Colonic mucosa (tissue), 4 donors: ENCODE results near the gene RNF113B. TPM values are rescaled to one million over a fixed set of nuclear protein-coding genes. Genes with fewer than 3 reads are reported as not detected.

ENCODE experiments used
- DNase-seq: peaks from one replicate; pipeline ENCODE4 v3.0.0-alpha.2; 2020
- H3K27ac ChIP-seq: fragments of 200-600 bp; one replicate; pipeline ENCODE4 v1.8.0; 2021
- H3K27me3 ChIP-seq: fragments of 200-600 bp; one replicate; pipeline ENCODE4 v1.8.0; 2021
- H3K36me3 ChIP-seq: fragments of 200-600 bp; one replicate; pipeline ENCODE4 v1.8.0; 2021
- H3K4me1 ChIP-seq: fragments of 200-600 bp; one replicate; pipeline ENCODE4 v1.8.0; 2021; ENCODE audit warnings: mild to moderate bottlenecking
- H3K4me3 ChIP-seq: fragments of 200-600 bp; one replicate; pipeline ENCODE4 v1.8.0; 2021
- H3K9ac ChIP-seq, 2 donors: one replicate each; pipeline ENCODE4 v1.7.0; 2013; ENCODE audit warnings: control low read depth in 2 of 2, low read depth in 2 of 2, low read length in 2 of 2
- H3K9me3 ChIP-seq: fragments of 200-600 bp; one replicate; pipeline ENCODE4 v1.8.0; 2021
- intact Hi-C: fragments of 100-400 bp; cut with DNase I; formaldehyde crosslinking; loops from one replicate; pipeline ENCODE4 v1.14.1; 2022
- total RNA-seq, 2 donors: library from RNA; stranded (reverse); fragmentation: NEBNext Ultra II Directional in 1 of 2; extraction: Animal tissue kit (Norgen Biotek cat#: 25700) in 1 of 2; gene quantifications; one replicate each; pipeline ENCODE4 v1.2.1, GENCODE V29; 2021
- TF ChIP-seq, protein P1 (sequence below): fragments of 200-600 bp; IDR thresholded peaks from one replicate; pipeline ENCODE4 v1.8.0; 2022; ENCODE audit warnings: antibody characterized with exemption, mild to moderate bottlenecking
- donor health status: healthy.
- donor health status: DM: no; HTN: no; CAD: no.
- donor health status: DM: no; HTN: no; CAD: no.

The RNF113B gene
- total RNA-seq, 2 donors from 2014 or later: not detected

DNA sequence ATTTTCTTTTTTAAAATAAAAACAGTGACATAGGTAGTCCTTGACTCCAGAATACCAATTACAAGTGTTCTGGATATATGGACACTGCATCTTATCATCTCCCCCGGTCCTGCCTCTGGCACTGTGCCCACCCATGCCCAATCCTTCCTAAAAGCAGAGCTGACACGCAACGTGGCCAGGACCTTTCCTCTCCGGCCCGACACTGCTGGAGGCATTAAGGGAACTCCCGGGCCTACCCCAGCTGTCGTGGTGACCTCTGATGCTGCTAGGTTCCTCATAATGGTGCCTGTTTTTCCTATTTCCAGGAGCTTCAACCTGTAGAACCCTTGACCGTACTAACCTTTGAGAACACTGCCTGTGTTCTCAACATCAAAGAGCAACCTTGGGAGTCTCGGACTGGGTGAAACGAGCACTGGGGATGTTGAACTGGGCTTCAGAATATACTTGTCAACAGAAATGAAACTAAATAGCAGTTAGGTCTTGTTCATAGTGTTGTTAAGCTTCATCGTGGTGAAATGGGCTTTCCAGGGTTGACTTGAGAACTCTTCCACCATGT lies 13.9 kb upstream of the RNF113B start:
- TF ChIP-seq, protein P1, sequence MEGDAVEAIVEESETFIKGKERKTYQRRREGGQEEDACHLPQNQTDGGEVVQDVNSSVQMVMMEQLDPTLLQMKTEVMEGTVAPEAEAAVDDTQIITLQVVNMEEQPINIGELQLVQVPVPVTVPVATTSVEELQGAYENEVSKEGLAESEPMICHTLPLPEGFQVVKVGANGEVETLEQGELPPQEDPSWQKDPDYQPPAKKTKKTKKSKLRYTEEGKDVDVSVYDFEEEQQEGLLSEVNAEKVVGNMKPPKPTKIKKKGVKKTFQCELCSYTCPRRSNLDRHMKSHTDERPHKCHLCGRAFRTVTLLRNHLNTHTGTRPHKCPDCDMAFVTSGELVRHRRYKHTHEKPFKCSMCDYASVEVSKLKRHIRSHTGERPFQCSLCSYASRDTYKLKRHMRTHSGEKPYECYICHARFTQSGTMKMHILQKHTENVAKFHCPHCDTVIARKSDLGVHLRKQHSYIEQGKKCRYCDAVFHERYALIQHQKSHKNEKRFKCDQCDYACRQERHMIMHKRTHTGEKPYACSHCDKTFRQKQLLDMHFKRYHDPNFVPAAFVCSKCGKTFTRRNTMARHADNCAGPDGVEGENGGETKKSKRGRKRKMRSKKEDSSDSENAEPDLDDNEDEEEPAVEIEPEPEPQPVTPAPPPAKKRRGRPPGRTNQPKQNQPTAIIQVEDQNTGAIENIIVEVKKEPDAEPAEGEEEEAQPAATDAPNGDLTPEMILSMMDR: no peak
- Histone ChIP-seq H3K27me3 (no peaks in the 10 kb centered on the region), H3K36me3 (no peaks in the 10 kb centered on the region), H3K9ac (no peak overlapping the region), H3K4me1 (no peaks in the 10 kb centered on the region), H3K27ac (no peak overlapping the region), H3K4me3 (no peak overlapping the region), H3K9me3 (no peaks in the 10 kb centered on the region)
- intact Hi-C loops: no loop called here
- no peak for DNase-seq

DNA sequence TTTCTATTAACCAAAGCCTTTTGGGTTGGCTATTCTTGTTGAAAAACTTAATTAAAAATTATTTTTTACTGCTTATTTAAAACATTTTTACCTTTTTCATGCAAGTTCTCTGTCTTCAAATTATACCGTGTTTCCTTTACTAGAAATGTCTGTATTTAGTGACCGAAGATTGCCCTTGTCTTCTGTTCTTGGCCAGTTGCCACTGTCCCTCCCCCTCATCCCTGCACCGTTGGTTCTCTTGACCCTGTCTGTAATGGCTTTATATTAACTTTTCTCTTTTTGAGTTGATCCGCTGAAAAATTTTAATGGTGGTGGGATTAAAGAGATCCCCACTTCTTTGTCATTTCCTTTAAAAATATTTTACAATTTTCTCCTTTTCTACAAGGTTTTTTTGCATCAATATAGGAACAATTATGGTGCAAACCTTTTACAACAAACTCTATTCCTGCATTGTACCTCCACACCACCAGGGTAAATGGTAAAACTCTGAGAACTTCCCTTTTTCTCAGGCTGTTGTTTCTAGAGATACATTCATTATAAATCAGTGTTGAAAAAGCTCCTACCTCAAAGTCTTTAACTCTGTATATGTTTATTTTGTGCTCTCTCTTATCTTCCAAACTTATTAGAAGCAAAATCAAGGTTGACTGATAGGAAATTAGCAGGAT lies 12.9 kb upstream of the RNF113B start:
- DNase-seq: no peak
- TF ChIP-seq, protein P1: no peak
- no peaks in the 10 kb centered on the region for H3K36me3 ChIP-seq
- intact Hi-C loops: no loop called here
- no peak overlapping the region for H3K9ac ChIP-seq
- H3K27ac ChIP-seq: no peak overlapping the region
- H3K4me3 ChIP-seq: no peak overlapping the region
- H3K9me3 ChIP-seq: no peaks in the 10 kb centered on the region
- H3K27me3 ChIP-seq: no peaks in the 10 kb centered on the region
- no peaks in the 10 kb centered on the region for H3K4me1 ChIP-seq

DNA sequence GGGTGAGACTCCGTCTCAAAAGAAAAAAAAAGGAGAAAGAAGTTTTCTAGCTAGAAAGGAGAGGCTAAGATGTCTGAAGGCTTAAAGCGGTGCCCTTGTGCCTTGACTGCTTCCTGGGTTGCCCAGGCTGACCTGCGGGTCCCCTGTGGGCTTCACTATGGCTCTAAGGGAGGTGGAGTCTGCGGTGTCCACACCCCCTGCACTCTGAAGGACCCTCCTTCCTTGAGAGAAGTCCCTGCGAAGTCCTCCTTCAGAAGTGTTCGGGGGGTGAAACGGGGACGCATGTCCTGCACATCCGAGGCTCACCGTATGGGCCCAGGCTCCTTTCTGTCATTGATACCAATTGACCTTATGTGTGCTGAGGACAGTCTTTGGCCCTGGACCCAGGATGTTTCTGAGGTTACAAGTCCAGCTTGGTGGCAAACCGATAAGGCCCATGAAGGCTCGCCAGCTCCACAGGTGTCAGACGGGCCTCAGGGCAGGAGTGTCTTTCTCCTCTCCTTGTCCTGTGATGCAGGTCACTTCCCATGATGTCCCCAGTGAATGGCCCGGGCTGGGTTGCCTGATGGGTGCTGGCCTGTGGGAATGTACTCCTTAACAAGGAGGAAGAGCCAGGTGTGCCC lies 11.6 kb upstream of the RNF113B start:
- Histone ChIP-seq H3K4me1 (no peaks in the 10 kb centered on the region), H3K36me3 (no peaks in the 10 kb centered on the region), H3K9me3 (no peaks in the 10 kb centered on the region), H3K4me3 (no peak overlapping the region), H3K27ac (no peak overlapping the region), H3K9ac (no peak overlapping the region), H3K27me3 (no peaks in the 10 kb centered on the region)
- TF ChIP-seq, protein P1: no peak
- intact Hi-C loops: no loop called here
- no peak for DNase-seq

DNA sequence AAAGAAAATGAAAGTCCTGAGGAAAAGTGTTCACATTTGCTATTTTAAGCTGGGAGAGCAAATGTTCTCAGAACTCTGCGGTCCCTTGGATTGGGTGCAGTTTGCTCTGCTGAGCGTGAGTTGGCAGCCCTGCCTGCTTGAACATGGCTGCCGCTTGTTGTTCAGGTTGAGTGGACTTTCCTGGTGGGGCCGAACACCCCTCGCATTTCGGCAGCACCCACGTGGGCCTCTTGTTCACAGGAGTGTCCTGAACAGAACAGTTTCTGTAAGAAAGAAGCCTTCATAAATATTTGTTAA lies 10.8 kb upstream of the RNF113B start:
- no peak for DNase-seq
- Histone ChIP-seq H3K4me3 (no peak overlapping the region), H3K9ac (no peak overlapping the region), H3K9me3 (no peaks in the 10 kb centered on the region), H3K27ac (no peak overlapping the region), H3K4me1 (no peaks in the 10 kb centered on the region), H3K27me3 (no peaks in the 10 kb centered on the region), H3K36me3 (no peaks in the 10 kb centered on the region)
- intact Hi-C loops: no loop called here
- TF ChIP-seq, protein P1: no peak

DNA sequence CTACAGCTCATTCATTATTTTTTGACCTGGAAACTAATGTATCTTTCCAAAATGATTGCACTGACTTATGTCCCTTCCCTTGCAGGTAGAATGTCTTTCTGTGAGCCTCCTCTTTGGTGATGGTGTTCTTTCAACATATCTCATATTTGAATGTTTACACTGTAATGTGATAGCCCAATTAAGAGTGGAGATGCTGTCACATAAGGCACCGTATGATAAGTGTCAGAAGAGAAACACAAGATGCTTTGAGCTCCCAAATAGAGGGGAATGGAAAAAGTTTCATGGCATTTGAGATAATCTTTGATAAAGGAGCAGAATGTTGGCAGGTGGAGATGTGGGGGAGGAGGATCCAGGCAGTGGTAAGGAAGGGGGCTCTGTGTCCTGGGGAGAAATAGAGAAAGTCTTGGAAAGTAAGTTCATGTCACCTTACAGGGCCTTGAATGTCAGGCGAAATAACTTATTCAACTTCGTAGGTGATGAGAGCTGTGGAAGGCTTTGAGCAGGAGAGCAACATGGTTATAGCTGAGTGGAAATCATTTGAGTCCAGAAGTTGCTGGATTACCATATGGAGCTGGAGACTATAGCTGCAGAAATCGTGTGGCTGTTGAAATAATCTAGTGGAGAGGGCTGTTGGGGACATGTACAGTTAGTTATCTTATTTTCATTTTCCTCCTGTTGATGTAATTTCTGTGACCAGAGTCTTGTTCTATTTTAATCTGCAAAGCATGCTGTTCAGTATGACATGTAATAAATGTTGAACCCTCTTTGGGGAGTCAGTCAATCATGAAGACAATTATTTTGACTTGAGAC lies 10.3 kb upstream of the RNF113B start:
- TF ChIP-seq, protein P1: no peak
- Histone ChIP-seq H3K4me3 (no peak overlapping the region), H3K9me3 (no peaks in the 10 kb centered on the region), H3K36me3 (no peaks in the 10 kb centered on the region), H3K27me3 (no peaks in the 10 kb centered on the region), H3K27ac (no peak overlapping the region), H3K4me1 (no peaks in the 10 kb centered on the region), H3K9ac (no peak overlapping the region)
- no peak for DNase-seq
- intact Hi-C loops: no loop called here
